Fibroblast of peridontal ligament (primary cell): ENCODE measurements around the gene UCN2.

Experiments used
- DNase-seq: peaks from one replicate; pipeline ENCODE4 v3.0.0-alpha.2; 2010; ENCODE audit errors: extremely low read depth

The UCN2 gene, protein sequence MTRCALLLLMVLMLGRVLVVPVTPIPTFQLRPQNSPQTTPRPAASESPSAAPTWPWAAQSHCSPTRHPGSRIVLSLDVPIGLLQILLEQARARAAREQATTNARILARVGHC

DNA sequence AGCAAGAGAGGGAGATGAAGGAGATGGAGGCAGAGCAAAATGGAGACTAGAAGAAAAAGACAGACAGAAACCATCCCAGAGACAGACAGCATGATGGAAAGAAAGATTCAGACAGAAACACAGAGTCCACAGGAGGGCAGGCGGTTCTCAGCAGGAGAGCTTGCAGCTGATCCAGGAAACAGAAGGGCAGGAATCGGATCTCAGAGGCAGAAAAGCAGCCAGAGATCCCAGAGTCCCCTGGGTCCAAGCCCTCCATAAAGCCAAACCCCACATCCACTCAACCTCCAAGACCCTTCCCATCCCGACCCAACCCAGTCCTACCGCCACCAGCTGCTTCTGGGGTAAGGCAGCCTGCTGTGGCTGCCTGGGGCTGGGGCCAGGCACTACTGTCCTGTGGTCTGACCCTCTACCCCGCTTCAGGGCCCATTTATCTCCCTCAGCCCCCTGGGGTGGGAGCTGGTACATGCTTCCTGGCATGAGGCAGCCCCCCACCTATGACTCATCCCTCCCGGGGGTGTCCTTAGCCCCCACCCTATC is at the start of gene UCN2:
TSS of gene UCN2 (minus strand) at position 400 of the 537 bp plus-strand sequence. CDS start 657 bp downstream, outside the sequence.
- DNase-seq, result peak; percentile 49

DNA sequence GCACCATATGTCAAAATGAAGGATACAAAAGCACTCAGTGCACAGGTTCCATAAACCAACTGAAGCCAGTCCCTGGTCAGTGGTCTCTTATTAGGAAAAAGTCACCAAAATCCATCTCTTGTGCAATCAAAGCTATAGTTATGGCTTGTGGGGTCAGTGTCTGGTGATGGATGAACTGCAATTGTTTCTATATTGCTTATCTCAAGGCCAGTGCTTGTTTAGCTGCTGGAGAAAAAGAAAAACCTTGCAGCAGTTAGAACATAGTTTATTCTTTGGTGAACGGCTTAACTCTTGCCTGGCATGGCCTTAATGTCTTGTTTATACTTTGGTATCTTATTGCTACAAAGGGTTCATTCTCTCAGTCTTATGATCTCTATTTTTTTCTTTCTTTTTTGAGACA is 48.7 kb upstream of the UCN2 start:
- no peak for DNase-seq

DNA sequence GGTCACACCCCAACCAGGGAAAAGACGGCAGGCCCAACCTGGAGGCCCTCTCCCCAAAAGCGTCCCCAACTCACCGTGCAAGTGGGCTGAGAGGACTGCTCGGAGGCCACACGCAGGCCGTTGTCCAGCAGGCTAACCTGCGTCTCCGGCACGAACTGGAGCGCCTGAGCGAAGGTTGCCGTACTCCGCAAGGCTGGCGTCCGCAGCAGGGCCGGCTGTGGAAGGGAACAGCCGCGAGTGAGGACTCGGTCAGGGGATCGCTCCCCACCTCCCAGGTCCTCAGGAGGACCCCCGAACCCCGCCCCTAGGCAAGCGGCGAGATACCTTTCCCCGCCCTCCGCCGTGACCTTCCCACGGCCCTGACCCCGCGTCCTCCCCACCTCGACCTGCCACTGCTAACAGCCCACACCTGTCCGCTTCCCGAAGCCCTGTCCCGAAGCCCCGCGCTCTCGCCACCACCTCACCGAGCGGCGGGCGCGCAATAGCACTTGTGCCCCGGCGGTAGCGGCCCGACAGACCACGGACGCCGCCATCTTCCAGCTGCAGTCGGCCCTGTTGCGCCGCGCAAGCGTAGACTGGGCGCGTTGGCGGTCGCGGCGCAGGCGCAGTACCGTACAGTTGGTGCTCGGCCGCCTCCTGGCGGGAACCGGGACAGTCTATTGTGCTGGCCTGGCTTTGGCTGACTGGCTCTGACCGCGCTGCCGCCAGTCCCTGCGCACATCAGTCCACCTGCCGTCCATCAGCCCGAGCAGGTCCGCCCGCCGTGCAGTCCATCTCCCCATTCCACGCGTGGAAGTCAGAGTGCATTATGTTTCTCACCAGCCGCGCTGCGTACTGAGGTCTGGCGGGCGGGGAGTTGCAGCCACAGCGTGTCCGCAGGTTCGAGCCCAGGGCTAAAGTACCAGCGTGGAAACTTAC is 45.8 kb upstream of the UCN2 start, which contains the start of gene UQCRC1:
TSS of gene UQCRC1 (minus strand) at position 559 of the 918 bp plus-strand sequence. CDS start at position 533, 26 bp downstream.
- peak; percentile 90 for DNase-seq

DNA sequence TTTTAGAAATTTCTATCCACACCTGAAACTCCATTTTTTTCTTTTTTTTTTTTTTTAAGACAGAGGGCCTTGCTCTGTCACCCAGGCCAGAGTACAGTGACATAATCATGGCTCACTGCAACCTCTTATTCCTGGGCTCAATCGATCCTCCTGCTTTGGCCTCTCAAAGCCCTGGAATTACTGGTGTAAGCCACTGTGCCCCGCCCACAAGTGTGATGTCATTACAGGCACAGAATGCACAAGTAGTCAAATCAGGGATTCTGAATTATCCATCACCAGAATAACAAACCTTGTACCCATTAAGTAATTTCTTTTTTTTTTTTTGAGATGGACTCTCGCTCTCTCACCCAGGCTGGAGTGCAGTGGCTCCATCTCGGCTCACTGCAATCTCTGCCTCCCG is 43.9 kb upstream of the UCN2 start:
- no peak for DNase-seq

DNA sequence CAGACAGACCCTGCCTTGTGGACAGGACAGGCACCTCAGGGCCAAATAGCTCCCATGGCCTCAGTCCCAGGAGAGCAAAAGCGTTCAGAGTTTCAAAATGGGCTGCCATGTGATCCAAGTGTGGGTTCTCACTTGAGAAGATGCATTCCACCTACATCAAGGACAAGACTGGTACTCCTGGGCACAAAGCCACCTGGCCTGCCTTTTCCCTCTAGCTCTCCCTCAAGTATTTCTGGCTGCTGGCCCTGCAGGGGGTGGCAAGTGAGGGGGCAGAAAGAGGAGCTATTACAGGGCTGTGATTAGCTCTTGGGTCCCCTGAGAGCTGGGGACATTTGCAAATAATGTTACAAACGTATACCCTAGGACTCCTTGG is 38.0 kb upstream of the UCN2 start:
- no peak for DNase-seq

DNA sequence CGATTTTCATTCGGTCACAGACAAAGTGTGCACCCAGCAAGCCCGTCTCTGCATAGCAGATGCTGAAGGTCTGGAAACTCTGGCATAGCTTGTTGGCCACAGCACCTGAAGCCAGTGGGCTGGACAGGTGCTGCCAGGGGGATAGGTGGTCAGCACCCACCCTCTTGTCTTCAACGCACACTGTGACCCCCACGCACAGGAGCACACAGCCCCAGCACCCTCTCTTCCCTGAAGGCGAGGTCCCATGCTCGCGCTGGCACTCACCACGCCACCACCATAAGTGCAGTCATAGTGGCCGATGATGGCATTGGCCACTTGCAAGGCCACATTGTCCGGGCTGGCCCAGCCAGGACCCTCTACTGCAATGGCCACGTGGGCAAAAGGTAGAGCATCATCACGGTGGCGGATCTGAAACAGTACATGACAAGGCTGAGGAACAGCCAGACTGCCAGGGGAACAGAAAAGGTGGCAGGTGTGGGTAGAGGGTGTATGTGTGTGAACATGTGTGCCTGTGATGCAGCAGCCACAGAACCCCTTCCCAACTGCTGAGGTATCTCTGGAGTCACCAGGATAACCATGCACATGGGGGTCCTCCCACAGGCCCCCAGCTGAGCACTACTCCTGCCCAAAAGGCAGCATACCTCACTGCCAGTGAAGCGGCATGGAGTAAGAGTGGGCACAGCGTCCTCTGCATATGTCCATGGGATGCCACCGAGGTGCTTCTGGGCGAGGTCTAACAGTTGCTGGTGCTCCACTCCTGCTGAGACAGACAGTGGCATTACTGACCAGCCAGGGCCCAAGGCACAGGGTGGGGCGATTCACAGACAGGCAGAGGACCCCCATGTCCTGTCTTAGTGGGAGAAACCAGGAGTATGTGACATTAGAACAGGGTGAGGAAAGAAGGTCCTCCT is 37.4 kb upstream of the UCN2 start:
- DNase-seq, result no peak

DNA sequence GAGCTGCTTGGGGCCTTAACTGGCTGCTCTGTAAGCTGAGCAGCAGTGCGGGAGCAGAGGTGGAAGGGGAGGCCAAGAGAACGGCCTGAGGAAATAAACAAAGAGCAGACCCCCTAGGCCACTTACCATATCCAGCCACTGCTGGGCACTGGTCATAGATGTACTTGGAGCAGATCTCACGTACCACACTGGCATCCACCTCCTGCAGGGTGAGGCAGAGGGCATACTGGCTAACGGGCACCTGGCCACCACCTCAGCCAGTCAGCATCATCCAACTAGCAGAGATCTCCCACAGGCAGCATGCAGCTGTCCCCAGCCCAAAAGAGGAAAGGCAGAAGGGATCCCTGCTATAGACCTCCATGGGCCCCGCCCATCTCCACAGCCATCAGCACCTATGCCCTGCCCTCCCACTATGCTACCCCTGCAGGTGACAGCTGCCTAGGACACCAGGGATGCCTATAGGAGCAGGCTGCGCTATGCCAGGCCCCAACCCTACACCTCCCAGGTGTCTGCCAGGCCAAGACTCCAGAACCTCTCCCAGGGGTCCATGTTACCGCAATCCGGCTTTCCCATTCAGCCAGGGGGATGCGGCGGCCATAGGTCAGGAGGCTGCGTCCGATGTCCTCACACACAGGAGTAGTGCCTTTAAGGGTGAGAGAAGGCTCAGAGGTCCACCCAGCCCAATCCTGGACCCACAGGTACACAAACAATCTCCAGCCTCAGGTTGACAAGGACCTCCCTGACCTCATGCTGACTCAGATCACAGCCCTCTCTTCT is 36.1 kb upstream of the UCN2 start:
- DNase-seq, result no peak

DNA sequence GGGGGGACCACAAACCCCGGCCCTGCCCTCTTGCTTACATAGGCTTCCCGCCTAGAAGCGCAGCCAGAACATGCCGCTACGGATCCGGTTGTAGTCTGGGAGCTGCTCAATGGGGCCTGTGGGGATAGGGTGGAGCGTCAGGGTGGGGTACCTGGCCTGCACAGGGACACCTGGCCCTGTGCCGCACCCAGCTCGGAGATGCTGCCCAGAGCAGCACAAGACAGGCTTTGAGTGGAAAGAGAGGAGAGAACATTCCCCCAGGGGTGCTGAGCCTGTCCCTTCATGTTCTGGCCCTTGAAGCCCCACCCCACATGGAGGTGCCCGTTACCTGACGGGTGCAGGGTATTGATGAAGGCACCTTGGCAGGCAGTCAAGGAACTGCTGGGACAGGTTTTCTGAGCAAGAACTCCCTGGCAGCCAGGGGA is 35.5 kb upstream of the UCN2 start:
- DNase-seq, result no peak

DNA sequence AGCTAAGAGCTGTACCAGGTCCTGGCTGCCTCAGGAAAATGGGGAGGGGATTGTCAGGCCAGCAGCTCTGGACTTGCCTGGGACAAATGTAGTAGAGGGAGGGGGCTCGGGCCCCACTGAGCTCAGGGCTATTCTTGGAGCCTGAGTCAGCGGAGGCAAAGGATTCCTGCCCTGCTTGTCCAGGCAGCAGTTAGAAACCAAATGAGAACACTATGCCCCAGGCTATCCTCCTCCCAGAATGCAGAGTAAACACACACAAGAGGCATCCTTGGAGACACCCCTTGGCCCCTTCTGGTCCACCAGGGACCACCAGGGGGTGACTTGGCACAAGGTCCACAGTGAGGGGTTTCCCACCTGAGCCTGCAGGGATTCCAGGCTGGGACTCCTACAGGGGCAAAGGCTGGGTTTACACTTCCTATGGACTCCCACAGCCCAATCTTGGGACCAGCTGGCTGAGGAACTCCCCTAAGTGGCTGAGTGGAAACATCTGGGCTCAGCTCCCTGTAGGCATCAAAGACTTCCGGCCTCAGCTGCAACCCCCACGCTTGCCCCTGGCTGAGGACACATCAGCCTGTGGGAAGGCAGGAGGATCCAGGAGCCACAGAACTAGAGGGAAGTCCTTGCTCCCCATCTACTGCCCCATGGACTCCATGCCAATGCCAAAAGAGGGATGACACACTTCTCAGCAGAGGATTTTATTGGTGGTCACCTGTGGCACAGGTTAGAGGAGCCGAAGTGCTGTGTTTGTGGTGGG is 34.9 kb upstream of the UCN2 start:
- peak; percentile 94 for DNase-seq

DNA sequence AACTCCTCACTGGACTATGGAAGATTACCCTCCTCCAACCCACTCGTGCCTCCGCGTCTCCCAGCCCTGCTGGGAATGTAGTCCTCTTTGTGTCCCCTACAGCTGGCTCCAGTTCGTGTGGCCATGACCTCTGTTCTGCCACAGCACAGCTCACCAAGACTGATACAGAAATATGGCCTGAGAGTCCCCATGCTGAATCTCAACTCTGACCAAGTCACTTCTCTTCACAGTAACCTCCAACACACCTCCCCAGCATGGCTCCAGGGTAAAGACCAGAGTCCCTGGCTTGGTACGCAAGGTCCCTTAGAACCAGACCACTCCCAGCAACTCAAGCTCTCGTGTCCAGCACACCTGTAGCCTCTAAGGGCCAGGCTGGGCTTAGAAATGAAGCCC is 33.8 kb upstream of the UCN2 start:
- no peak for DNase-seq

DNA sequence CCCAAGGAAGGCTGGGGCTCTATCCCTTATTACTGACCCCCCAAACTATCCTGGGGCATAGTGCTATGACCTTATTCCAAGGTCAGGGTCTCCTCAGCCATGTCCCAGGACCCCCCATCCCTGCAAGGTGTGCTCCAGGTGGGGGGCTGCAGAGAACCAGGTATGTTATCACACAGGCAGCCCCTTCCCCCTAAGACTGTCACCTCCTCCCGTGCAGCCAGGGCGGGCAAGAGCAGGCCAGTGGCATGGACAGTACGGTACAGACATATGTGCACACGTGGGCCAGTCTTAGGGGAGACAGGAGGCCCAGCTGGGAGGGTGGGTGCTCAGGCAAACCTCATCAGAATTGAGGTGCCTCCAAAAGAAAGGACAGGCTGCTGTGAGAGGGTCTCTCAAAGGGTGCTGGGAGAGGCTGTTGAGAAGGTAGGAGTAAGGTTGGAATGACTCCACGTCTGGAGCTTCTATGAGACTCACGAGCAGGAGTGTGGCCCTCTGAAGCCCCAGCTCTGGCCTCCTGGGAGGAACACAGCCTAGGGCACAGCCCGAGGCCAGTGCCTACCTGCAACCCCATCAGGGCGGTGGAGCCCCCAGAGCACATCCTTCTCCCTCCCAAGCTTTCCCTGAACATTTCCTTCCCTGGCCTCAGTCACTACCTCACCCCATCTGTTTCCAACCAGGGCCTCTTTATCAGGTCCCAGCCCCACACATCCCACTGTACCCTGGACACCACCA is 33.3 kb upstream of the UCN2 start:
- no peak for DNase-seq

DNA sequence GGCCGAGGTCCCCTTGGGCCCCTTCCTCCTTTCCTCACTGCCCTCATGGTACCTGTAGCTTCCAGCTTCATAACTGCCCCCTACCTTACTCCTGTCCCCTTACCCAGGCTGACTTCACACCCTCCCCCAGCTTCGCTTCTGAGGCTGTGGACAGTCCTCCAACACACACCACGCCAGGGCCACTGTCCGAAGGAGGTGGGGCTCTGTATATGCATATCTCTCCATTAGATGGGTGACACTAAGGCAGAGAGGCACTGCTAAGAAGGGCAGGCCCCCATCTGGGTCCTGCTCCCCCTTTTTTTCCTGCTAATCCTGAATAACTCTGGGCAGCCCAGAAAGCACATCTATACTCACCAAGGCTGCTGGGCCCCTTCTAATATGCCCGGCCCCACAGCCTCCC is 32.6 kb upstream of the UCN2 start:
- DNase-seq, result no peak

DNA sequence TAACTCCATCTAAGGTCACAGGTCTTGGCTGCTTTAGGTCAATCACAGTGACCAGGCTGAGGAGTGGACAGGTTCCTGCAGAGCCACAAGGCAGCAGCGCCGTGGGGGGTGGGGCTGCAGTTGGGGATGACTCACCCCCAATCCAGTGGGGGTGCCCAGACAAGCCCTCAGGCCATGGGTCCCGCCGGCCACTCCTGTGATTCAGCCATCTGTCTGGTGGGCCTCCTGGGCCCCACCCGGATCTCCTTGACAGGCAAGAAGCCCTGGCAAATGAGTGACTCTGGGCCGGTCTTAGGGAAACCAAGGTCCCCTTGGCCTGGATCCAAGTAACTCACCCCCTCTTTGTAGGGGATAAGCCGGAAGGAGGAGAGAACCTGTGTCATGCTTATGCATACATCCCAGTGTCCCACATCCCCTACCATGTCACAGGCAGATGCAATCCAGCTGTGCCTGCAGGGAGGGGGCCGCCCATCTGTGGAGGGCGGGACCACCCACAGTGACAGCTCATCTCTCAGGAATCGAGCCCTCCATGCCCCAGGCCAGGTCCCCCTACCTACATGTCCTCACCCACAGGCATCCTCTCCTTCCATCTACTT is 32.0 kb upstream of the UCN2 start:
- peak; percentile 58 for DNase-seq

DNA sequence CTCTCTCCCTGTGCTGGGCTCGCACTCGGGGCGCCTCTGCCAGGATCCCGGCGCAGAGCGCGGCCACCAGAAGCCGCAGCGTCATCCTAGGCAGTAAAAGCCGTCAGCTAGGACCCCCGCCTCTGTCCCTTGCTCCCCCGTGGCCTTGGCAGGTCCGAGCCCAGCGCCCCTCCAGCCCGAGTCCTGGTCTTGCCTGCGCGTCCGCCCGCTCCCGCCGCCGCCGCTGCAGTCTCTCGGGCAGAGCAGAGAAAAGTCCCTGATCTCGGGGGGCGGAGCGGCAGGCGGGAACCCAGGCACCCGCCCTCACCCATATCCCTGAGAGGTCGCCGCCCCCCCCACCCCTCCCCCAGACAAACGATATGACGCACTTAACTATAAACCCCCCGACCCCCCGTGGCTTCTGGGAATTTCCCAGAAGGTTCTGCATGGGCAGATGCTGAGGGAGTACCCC is 31.5 kb upstream of the UCN2 start, which contains the start of gene COL7A1:
TSS of gene COL7A1 (minus strand) at position 255 of the 451 bp plus-strand sequence. CDS start at position 85, 170 bp downstream.
- DNase-seq, result no peak

DNA sequence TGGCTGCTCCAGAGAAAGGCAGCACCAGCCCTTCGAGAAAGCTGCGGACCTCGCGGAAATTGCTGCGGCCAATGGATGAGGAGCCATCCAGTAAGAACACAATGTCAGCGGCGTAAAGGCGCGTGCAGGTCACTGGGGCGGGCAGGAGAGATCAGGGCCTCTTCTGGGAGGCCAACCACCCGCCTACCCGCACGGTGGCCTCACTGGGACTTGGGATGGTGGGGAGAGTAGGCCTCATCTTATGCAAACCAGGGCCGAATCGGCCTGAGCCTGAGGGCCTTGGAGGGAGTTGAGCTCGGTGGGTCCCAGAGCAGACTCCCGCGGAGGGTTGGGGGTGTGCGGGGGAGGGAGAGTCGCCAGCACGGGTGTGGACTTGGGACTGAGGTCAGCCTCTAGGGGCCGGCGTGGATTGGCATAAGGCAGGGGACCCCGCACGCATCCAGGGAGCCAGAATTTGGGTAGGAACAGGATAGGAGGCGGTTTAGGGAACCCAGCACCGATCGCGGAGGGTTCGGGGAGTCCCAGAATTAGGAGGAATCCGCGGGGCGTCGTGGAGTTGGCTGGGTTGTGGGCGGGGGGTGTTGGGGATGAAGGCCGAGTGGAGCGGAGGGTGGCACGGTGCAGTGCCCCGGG is 31.0 kb upstream of the UCN2 start:
- DNase-seq, result peak; percentile 45

DNA sequence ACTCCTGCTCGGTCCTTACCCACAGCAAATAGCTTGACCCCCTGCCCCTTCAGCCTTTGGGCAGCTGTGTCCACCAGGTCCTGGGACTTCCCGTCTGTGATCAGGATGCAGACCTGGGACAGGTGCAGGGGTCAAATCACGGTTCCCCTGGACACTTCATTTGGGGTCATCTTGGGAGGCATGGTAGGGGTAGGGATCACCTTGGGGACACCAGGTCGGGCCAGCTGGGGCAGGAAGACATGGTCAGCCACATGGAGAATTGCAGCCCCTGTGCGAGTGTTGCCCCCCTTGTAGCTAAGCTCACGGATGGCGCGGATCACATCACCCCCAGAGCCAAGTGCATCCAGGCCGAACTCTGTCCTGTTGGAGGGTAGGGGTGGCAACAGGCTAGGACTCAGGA is 29.8 kb upstream of the UCN2 start:
- DNase-seq, result no peak

DNA sequence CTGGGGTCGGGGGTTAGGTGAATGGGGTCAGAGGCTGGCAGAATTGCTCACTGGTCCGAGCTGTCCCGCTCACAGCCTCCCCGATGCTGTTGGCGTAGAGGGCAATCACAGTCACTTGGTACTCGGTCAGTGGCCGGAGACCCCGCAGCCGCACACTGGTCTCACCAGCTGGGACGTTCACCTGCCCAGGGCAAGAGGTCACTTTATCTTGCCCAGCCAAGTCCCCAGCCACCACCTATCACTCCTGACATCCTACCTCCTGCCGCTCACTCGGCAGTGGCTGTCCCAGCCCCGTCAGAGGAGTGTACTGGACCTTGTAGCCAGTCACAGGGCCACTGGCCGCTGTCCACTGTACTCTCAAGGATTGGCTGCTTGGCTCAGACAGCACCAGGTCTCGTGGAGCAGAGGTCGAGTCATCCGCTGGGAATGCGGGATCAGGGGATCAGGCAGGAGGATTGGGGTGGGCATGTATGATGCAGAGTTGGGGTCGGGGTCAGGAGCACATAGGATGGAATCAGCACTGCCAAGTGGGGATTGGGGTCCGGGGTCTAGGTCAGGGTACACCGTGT is 29.0 kb upstream of the UCN2 start:
- no peak for DNase-seq

DNA sequence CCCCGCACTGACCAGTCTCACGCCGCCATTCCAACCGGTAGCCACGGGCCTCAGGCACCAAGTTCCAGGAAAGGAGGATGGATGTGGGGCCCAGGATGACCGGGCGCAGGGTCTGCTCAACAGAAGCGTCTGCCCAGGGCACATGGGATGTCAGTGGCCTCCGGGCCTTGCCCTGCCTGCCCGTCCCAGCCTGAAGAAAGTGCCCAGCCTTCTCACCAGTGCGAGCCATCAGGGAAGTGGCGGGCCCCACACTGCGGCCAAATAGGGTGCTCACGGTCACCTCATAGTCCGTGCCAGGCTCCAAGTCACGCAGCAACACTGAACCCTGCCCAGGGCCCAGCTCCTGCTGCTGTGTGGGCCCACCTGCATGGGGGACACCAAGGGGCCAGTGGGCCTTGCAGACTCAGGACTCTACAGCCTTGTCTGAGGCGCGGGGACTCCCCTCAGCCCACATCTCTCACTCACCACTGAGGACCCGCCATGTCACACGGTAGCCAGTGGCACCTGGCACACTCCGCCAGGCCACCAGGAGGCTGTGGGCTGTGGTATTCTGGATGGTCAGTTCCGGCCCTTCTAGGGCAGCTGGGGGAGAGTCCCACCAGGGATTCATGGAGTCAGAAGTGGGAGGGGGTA is 28.4 kb upstream of the UCN2 start:
- DNase-seq, result no peak
